HepG2 (cell line): ENCODE measurements around the gene TOB1. TPM values are rescaled to one million over a fixed set of nuclear protein-coding genes. Genes with fewer than 3 reads are reported as not detected.

Source experiments
- AKNA ChIP-seq: sonication (generic); formaldehyde crosslinking; IDR thresholded peaks from 2 replicates; pipeline ENCODE4 v1.4.0; 2020; ENCODE audit warnings: missing genetic modification reagents, borderline replicate concordance
- MBNL3 ChIP-seq: fragments of 250-450 bp; sonication (Bioruptor Pico); conservative IDR thresholded peaks from 2 replicates; pipeline ENCODE4 v1.8.0; 2022; ENCODE audit warnings: mild to moderate bottlenecking, inconsistent platforms
- MEF2D ChIP-seq: sonication (generic); formaldehyde crosslinking; IDR thresholded peaks from 2 replicates; pipeline ENCODE4 v1.5.1; 2020; ENCODE audit warnings: mild to moderate bottlenecking, missing genetic modification reagents
- SIX4 ChIP-seq: sonication (generic); formaldehyde crosslinking; IDR thresholded peaks from 2 replicates; pipeline ENCODE4 v1.4.0; 2020; ENCODE audit warnings: missing genetic modification reagents
- SNRNP70 ChIP-seq: fragments of 200-400 bp; formaldehyde crosslinking; IDR thresholded peaks from 2 replicates; pipeline ENCODE4 v1.6.1; 2017; ENCODE audit warnings: mild to moderate bottlenecking, low read depth, low read length, moderate library complexity
- STAG1 ChIP-seq: sonication (generic); formaldehyde crosslinking; IDR thresholded peaks from 2 replicates; pipeline ENCODE4 v1.4.0; 2020; ENCODE audit warnings: missing genetic modification reagents
- ZFP37 ChIP-seq: sonication (generic); formaldehyde crosslinking; IDR thresholded peaks from 2 replicates; pipeline ENCODE4 v1.4.0; 2020; ENCODE audit warnings: missing genetic modification reagents, borderline replicate concordance
- ZFY ChIP-seq: sonication (generic); formaldehyde crosslinking; IDR thresholded peaks from 2 replicates; pipeline ENCODE4 v1.4.0; 2020; ENCODE audit warnings: missing genetic modification reagents
- ZNF280B ChIP-seq: sonication (generic); formaldehyde crosslinking; IDR thresholded peaks from 2 replicates; pipeline ENCODE4 v1.5.0; 2020; ENCODE audit warnings: missing genetic modification reagents, mild to moderate bottlenecking, borderline replicate concordance
- ZNF432 ChIP-seq: sonication (generic); formaldehyde crosslinking; IDR thresholded peaks from 2 replicates; pipeline ENCODE4 v1.5.0; 2020; ENCODE audit warnings: missing genetic modification reagents, mild to moderate bottlenecking, borderline replicate concordance
- ZNF720 ChIP-seq: sonication (generic); formaldehyde crosslinking; IDR thresholded peaks from 2 replicates; pipeline ENCODE4 v1.4.0; 2020; ENCODE audit warnings: missing genetic modification reagents
- ZNF816 ChIP-seq: sonication (generic); formaldehyde crosslinking; IDR thresholded peaks from 2 replicates; pipeline ENCODE4 v1.8.0; 2022; ENCODE audit warnings: missing genetic modification reagents, mild to moderate bottlenecking, borderline replicate concordance
- polyA plus RNA-seq, 8 experiments: library from polyadenylated mRNA; depleted of rRNA in 3 of 8; stranded (reverse) in 7 of 8; unstranded in 1 of 8; fragments of >200 nt; fragmentation: Illumina TruSeq in 4 of 8; extraction: Trizol in 4 of 8; gene quantifications; 2 replicates each; pipeline versions ENCODE4 v1.2.1 to v1.2.3, GENCODE V29; 2011 to 2016; ENCODE audit warnings: low read depth in 4 of 8, missing spikeins in 1 of 8, mixed read lengths in 1 of 8; ENCODE audit not compliant: insufficient read depth in 1 of 8
- total RNA-seq, 5 experiments: library from RNA; depleted of rRNA; stranded (reverse); fragments of >200 nt; fragmentation: Illumina TruSeq; extraction: Trizol; gene quantifications; 2 replicates each; pipeline ENCODE4 v1.2.3, GENCODE V29; 2016; ENCODE audit warnings: low read depth in 1 of 5
- TF ChIP-seq, protein P1 (sequence below): sonication (generic); formaldehyde crosslinking; IDR thresholded peaks from 2 replicates; pipeline ENCODE4 v1.5.1; 2020; ENCODE audit warnings: missing genetic modification reagents, mild to moderate bottlenecking, borderline replicate concordance
- TF ChIP-seq, protein P2 (sequence below): sonication (generic); formaldehyde crosslinking; IDR thresholded peaks from 2 replicates; pipeline ENCODE4 v1.4.0; 2020; ENCODE audit warnings: missing genetic modification reagents
- TF ChIP-seq, protein P3 (sequence below): sonication (generic); formaldehyde crosslinking; IDR thresholded peaks from 2 replicates; pipeline ENCODE4 v1.8.0; 2022; ENCODE audit warnings: mild to moderate bottlenecking, missing genetic modification reagents; ENCODE audit not compliant: insufficient replicate concordance

The TOB1 gene
- total and polyA plus RNA-seq, 2 of the 13 experiments (the other 11 are each of a cell fraction or from before 2014, with no cell fraction given): 21.9 to 57.7 TPM

DNA sequence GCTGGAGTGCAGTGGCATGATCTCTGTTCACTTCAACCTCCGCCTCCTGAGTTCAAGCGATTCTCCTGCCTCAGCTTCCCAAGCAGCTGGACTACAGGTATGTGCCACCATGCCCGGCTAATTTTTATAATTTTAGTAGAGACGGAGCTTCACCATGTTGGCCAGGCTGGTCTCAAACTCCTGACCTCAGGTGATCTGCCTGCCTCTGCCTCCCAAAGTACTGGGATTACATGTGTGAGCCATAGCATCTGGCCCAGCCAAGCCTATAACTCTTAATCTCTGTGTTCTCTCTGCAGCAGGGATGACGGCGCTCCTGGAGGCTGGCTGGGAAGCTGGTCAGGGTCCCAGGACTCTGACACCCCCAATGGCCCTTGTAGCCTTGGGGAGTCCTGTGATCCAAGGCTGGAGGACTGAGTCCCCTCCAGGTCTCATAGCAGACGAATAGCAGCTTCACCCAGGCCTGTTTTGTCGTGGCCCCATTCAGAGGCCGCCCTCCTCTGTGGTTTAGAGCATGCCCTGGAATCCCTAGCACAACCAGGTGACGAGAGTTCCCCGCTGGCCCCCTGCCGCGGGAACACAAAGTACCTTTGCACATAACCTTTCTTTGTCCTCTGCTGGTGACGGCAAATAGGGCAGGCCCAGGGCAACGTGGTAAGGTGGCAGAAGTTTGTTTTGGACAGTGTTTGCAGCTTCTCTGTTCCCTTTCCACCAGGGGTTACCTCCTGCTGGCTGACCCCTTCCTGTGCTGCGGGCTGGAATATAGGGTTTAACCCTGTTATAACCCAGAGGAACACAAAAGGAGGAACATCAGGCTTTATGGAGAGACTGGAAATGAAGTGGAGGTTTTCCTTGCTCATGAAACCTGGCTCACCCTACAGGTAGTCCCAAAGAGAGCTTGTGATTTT, 43.0 kb upstream of the TOB1 start (continued):
- TF ChIP-seq ZNF432 (CRISPR knock-in tag): no peak
- TF ChIP-seq, protein P1, sequence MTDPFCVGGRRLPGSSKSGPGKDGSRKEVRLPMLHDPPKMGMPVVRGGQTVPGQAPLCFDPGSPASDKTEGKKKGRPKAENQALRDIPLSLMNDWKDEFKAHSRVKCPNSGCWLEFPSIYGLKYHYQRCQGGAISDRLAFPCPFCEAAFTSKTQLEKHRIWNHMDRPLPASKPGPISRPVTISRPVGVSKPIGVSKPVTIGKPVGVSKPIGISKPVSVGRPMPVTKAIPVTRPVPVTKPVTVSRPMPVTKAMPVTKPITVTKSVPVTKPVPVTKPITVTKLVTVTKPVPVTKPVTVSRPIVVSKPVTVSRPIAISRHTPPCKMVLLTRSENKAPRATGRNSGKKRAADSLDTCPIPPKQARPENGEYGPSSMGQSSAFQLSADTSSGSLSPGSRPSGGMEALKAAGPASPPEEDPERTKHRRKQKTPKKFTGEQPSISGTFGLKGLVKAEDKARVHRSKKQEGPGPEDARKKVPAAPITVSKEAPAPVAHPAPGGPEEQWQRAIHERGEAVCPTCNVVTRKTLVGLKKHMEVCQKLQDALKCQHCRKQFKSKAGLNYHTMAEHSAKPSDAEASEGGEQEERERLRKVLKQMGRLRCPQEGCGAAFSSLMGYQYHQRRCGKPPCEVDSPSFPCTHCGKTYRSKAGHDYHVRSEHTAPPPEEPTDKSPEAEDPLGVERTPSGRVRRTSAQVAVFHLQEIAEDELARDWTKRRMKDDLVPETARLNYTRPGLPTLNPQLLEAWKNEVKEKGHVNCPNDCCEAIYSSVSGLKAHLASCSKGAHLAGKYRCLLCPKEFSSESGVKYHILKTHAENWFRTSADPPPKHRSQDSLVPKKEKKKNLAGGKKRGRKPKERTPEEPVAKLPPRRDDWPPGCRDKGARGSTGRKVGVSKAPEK (CRISPR knock-in tag): 0 out of 2 replicates have a peak, but pooled peaks have one; percentile 65
- 0 out of 2 replicates have a peak, but pooled peaks have one; percentile 69 for TF ChIP-seq ZNF280B (CRISPR knock-in tag)
- no peak for TF ChIP-seq MBNL3 (CRISPR knock-in tag)
- TF ChIP-seq, protein P2, sequence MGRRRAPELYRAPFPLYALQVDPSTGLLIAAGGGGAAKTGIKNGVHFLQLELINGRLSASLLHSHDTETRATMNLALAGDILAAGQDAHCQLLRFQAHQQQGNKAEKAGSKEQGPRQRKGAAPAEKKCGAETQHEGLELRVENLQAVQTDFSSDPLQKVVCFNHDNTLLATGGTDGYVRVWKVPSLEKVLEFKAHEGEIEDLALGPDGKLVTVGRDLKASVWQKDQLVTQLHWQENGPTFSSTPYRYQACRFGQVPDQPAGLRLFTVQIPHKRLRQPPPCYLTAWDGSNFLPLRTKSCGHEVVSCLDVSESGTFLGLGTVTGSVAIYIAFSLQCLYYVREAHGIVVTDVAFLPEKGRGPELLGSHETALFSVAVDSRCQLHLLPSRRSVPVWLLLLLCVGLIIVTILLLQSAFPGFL (CRISPR knock-in tag): no peak
- peak; percentile 86 for TF ChIP-seq MEF2D (CRISPR knock-in tag)
- TF ChIP-seq ZNF720 (CRISPR knock-in tag): no peak; the same call in 1 of the 2 replicates
- TF ChIP-seq STAG1 (CRISPR knock-in tag): peak; percentile 57
- TF ChIP-seq, protein P3, sequence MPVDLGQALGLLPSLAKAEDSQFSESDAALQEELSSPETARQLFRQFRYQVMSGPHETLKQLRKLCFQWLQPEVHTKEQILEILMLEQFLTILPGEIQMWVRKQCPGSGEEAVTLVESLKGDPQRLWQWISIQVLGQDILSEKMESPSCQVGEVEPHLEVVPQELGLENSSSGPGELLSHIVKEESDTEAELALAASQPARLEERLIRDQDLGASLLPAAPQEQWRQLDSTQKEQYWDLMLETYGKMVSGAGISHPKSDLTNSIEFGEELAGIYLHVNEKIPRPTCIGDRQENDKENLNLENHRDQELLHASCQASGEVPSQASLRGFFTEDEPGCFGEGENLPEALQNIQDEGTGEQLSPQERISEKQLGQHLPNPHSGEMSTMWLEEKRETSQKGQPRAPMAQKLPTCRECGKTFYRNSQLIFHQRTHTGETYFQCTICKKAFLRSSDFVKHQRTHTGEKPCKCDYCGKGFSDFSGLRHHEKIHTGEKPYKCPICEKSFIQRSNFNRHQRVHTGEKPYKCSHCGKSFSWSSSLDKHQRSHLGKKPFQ (CRISPR knock-in tag): no peak
- TF ChIP-seq ZFY (CRISPR knock-in tag): peak; percentile 86
- TF ChIP-seq ZFP37 (CRISPR knock-in tag): no peak; the same call in 1 of the 2 replicates
- peak; percentile 66; the same call in 1 of the 2 replicates for TF ChIP-seq SIX4 (CRISPR knock-in tag)
- no peak for TF ChIP-seq AKNA (CRISPR knock-in tag)
- TF ChIP-seq SNRNP70: no peak
- no peak for TF ChIP-seq ZNF816 (CRISPR knock-in tag)
